ENCODE measurements around the gene ANKRD62. TPM values are rescaled to one million over a fixed set of nuclear protein-coding genes. Genes with fewer than 3 reads are reported as not detected.

The ANKRD62 gene
- total RNA-seq, 1 experiment from 2014 or later = not detected

- no peaks in the 10 kb centered on the region for H3K4me1 ChIP-seq
- no peaks in the 10 kb centered on the region for H3K36me3 ChIP-seq (ENCODE audit: control insufficient read depth, insufficient read depth, low read length)
- H3K36me3 Mint-ChIP-seq (ENCODE audit: insufficient read depth, unreplicated experiment) = peaks cover 4% of the 10 kb centered on the region
- no peak overlapping the region for H3K27ac Mint-ChIP-seq (ENCODE audit: unreplicated experiment)
- H3K4me3 ChIP-seq (ENCODE audit: low read depth, low read length) = no peak overlapping the region
- H3K9me3 ChIP-seq = no peaks in the 10 kb centered on the region
- H3K4me1 Mint-ChIP-seq (ENCODE audit: low read depth, unreplicated experiment) = no peaks in the 10 kb centered on the region
- BruUV-seq (replicated peaks) = no TSS peak
- CTCF ChIA-PET = no interaction called here
- H3K4me3 Mint-ChIP-seq (ENCODE audit: unreplicated experiment) = no peak overlapping the region
- POLR2A ChIA-PET = no interaction called here
- no peaks in the 10 kb centered on the region for H3K9me3 Mint-ChIP-seq (ENCODE audit: unreplicated experiment)
- no peaks in the 10 kb centered on the region for H3K27me3 ChIP-seq (replicated peaks; ENCODE audit: control insufficient read depth, insufficient read depth, low read length)
- H3K27me3 Mint-ChIP-seq (ENCODE audit: insufficient read depth, unreplicated experiment) = peaks cover 2% of the 10 kb centered on the region
- no peak for DNase-seq
- intact Hi-C loops (cut with micrococcal nuclease; ENCODE audit: unreplicated experiment) = no loop called here
- TF ChIP-seq CTCF (IDR thresholded peaks at IDR 0.05; ENCODE audit: insufficient read depth in 1 of 2, low read depth in 1 of 2, low read length in 1 of 2, severe bottlenecking in 1 of 2, unreplicated experiment in 1 of 2) = no peak
Measured at GRCh38 chr18:12062974-12063373, 30.7 kb upstream of the ANKRD62 start.

- ChIA-PET CTCF (no interaction called here), POLR2A (no interaction called here)
- no peaks in the 10 kb centered on the region for H3K4me1 ChIP-seq
- TF ChIP-seq CTCF (IDR thresholded peaks at IDR 0.05; ENCODE audit: insufficient read depth in 1 of 2, low read depth in 1 of 2, low read length in 1 of 2, severe bottlenecking in 1 of 2, unreplicated experiment in 1 of 2) = no peak
- Mint-ChIP-seq H3K4me1 (ENCODE audit: low read depth, unreplicated experiment) (no peaks in the 10 kb centered on the region), H3K4me3 (ENCODE audit: unreplicated experiment) (no peak overlapping the region), H3K27me3 (ENCODE audit: insufficient read depth, unreplicated experiment) (peaks cover 2% of the 10 kb centered on the region), H3K27ac (ENCODE audit: unreplicated experiment) (no peak overlapping the region), H3K9me3 (ENCODE audit: unreplicated experiment) (no peaks in the 10 kb centered on the region), H3K36me3 (ENCODE audit: insufficient read depth, unreplicated experiment) (peaks cover 1% of the 10 kb centered on the region)
- no TSS peak for BruUV-seq (replicated peaks)
- H3K36me3 ChIP-seq (ENCODE audit: control insufficient read depth, insufficient read depth, low read length) = no peaks in the 10 kb centered on the region
- no peaks in the 10 kb centered on the region for H3K27me3 ChIP-seq (replicated peaks; ENCODE audit: control insufficient read depth, insufficient read depth, low read length)
- intact Hi-C loops (cut with micrococcal nuclease; ENCODE audit: unreplicated experiment) = no loop called here
- no peak for DNase-seq
- no peaks in the 10 kb centered on the region for H3K9me3 ChIP-seq
- H3K4me3 ChIP-seq (ENCODE audit: low read depth, low read length) = no peak overlapping the region
Measured at GRCh38 chr18:12064086-12064763, 29.4 kb upstream of the ANKRD62 start.

GRCh38 chr18:12065397-12065796, 28.2 kb upstream of the ANKRD62 start:
- H3K36me3 Mint-ChIP-seq (ENCODE audit: insufficient read depth, unreplicated experiment) = no peaks in the 10 kb centered on the region
- no peak overlapping the region for H3K4me3 Mint-ChIP-seq (ENCODE audit: unreplicated experiment)
- peaks cover 2% of the 10 kb centered on the region for H3K27me3 Mint-ChIP-seq (ENCODE audit: insufficient read depth, unreplicated experiment)
- no peak overlapping the region for H3K27ac Mint-ChIP-seq (ENCODE audit: unreplicated experiment)
- H3K9me3 Mint-ChIP-seq (ENCODE audit: unreplicated experiment) = no peaks in the 10 kb centered on the region
- no peaks in the 10 kb centered on the region for H3K4me1 Mint-ChIP-seq (ENCODE audit: low read depth, unreplicated experiment)
- DNase-seq = no peak
- Histone ChIP-seq H3K4me1 (no peaks in the 10 kb centered on the region), H3K36me3 (ENCODE audit: control insufficient read depth, insufficient read depth, low read length) (no peaks in the 10 kb centered on the region), H3K4me3 (ENCODE audit: low read depth, low read length) (no peak overlapping the region), H3K9me3 (no peaks in the 10 kb centered on the region), H3K27me3 (replicated peaks; ENCODE audit: control insufficient read depth, insufficient read depth, low read length) (no peaks in the 10 kb centered on the region)
- intact Hi-C loops (cut with micrococcal nuclease; ENCODE audit: unreplicated experiment) = no loop called here
- BruUV-seq (replicated peaks) = no TSS peak
- POLR2A ChIA-PET = no interaction called here
- CTCF ChIA-PET = no interaction called here
- no peak for TF ChIP-seq CTCF (IDR thresholded peaks at IDR 0.05; ENCODE audit: insufficient read depth in 1 of 2, low read depth in 1 of 2, low read length in 1 of 2, severe bottlenecking in 1 of 2, unreplicated experiment in 1 of 2)

Data from Caco-2 (cell line).